HCEC 1CT (cell line): ENCODE measurements around the gene KLF13.

ENCODE experiments used
- DNase-seq: peaks from one replicate; pipeline ENCODE4 v3.0.0-alpha.2; 2017

The KLF13 gene

DNA sequence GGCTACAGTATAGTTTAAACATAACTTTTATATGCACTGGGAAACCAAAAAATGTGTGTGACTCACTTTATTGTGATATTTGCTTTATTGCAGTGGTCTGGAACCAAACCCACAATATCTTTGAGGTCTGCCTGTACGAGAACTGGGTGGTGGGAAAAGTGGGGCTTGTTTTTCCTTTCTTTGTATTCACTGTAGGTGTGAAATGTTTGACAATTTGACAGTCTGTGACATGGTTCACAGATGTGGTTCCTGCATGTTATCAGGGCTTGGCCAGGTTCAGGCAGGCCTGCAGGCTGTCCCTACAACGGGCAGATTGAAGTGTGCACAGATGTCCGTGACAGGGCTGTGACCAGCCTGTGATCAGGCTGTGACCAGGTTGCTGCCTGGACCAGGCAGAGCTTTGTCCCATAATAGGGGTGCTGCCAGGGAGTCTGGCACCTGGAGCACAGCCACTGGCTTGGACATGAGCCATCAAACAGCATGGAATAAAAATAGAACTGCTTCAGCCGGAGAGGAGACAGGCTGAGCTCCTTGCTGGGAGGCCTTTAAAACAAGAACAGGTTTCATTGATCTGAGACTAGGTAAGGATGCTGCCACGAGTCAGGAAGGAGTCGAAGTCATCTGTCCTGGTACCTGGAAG, 61.0 kb downstream of the KLF13 start:
- DNase-seq = no peak

DNA sequence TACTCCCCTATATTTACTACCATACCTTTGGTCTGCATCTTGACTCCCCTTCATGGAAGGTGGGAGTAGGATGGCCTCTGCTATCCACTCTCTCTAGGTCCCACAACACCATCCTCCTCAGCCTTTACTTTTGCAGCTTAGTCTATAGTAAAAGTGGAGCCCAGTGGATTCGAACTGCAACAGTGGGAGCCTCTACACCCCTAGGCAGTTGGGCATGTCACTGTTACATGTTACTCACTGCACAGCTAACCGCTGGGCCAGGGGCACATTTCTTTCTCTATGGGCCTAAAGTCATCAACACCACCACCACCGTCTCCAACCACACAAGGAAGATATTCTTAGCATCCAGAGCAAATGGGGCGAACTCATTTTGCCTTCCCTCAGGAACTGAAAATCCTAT, 62.9 kb downstream of the KLF13 start:
- no peak for DNase-seq

DNA sequence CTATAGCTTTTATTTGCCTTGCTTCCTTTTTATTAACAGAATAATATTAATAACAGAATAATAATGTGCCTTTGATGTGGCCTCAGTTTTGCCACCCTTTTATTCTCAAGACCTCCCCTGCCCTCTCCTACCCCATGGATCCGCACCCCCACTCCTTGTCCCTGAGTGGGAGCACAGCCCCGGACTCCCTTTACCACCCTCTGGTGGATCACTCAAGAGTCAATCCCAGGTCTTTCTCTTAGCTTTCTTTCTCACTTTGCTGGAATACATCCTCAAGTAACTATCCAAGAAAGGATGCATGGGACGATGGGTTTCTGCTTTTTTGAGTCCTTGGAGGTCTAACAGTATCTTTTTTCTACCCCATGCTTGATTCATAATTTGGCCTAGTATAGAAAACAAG, 63.4 kb downstream of the KLF13 start:
- DNase-seq = no peak

DNA sequence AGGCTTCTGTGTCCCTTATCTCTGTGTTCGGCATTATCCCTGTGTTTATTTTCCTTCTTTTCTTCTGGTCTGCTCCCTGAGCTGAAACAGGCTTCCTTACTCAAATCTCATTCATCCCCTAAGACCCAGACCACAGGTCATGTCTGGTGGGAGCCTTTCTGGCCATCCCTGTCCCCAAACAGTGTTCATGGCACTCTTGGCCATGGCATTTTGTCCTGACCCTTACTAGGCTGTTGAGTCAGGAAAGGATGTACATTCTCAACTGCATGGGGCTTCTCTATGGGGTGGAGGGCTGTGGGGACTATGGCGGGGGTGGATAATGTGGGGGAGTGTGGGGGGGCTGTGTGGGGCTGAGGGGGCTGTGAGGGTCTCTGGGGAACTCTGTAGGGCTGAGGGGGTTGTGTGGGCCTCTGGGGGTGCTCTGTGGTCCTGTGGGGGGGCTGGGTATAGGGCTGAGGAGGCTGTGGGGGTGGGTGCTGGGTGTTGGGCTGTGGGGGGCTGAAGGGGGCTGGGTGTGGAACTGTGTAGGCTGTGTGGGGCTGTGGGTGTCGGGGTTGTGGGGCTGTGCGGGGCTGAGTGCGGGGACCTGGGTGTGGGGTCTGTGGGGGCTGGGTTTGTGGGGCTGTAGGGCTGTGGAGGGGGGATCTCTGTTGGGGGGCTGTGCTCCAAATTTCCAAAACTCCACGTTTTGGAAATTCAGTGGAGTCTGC, 64.3 kb downstream of the KLF13 start:
- DNase-seq = no peak

GRCh38 chr15:31391687-31392671, 65.3 kb downstream of the KLF13 start:
- peak; percentile 58 for DNase-seq

DNA sequence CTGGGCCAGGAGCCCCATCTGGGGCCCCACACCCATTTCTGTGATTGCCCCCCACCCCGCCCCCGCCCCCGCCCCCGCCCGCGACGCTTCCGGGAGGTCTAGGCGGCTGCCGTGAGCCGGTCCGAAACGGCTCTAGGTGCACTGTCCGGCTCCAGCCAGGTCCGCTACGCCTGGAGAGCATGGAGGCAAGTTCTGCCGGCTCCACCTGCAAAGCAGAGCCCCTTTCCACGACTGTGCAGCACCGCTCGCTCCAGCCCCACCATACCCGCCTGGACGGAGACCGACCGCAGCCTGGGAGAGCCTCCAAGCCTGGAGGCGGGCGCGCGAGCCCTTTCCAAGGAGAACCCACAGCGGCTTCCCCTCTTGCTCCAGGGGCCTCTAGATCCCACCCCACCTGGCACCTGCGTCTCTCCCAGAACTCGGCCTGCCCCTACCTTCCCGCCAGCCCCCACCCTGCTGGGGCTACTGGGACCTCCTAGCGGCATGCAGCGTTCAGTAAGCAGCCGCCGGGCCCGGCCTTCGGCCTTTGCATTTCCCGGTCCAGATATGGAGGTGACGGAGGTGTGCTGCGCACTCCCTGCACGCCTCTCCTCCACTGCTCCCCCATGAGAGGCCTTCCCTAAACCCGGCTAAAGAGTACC, 66.2 kb downstream of the KLF13 start:
- DNase-seq = no peak

- DNase-seq = no peak
These were observed 66.9 kb downstream of the KLF13 start for GRCh38 chr15:31393444-31394091.

DNA sequence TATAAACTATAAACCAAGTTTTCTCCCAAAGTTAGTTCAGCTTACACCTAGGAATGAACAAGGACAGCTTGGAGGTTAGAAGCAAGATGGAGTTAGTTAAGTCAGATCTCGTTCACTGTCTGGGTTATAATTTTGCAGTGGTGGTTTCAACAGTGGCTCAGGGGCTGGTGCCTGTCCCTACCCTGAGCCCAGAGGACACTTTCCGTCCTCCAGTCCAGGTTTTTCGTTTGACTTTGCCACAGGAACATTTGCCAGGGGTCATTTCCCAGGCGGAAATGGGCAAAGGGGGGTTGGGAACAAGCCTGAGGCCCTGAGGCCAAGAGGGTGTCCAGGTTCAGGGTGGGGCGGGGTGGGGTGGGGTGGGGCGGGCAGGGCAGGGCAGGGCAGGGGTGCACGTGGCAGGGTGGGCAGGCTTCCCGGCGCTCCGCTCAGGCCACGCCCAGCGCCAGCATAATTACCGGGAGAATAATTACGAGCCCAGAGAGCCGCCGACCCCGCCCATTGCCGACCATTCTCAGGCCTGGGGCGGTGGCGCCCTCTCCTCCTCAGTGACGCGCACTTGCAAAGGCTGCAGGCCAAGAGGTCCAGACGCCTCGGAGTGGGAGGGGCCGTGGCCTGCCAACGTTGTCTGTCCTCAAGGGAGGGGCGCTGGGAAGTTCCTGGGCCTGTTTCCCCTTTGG, 70.4 kb downstream of the KLF13 start:
- DNase-seq = peak; percentile 70

DNA sequence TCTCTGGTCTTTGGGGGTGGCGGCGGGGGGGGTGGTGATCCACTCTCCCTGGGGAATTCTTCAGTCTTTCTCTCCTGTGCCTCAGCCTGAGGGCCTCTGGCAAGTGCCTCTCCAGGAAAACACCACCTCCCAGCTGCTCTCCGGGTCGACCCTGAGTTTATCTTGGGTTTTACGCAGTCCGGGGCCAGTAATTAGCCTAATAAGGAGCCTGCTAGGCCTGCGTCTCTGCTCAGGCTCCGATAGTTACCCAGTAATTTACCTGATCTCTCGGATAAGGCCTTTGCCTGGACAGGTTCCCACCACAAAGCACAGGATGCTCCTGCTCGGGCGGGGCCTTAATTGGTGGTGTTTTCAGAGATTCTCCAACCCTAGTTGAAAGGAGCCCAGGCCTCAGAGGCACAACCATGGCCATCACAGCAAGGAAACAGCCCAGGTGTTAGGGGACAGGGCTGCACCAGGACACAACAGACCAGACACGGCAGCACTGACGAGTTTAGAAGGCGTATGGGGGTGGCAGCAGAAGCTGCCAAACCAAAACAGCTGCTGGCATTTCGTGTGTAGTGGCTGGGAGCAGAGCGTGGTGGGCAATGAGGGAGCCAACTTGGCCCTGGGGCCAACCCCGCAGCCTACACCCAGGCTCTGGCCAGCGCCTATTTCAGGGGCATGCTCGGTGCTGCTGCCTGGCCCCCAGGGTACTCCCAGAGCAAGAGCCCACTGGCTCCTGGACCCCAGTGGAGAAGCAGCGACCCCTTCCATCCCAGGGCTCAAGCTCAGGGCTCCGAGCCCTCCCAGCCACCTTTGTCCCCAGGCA, 71.4 kb downstream of the KLF13 start:
- no peak for DNase-seq

DNA sequence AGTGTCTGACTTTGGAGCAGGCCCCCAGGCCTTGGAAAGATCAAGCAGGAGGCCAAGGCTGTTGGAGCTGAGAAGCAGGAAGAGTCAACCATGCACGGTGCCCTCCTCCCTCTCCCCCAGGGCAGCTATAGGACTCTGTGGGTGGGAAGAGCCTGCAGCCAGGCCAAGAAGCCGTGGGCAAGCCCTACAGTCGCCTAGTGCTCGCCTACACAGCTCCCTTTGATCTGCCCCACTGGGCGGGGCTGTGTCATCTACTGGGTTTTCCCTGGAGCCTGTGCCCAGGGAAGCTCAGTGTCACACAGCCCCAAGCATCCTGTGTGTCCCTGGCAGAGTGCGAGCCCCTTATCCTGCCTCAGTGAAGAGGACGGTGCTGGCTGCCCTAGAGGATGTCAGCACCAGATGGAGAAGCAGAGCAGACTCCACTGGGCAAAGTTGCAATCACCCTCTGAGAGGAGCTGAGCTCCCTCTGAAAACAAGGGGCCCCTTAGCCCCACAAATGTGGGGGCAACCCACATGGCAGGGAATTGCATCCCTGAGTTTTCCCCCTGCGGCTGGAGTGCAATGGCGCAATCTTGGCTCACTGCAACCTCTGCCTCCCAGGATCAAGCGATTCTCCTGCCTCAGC, 72.2 kb downstream of the KLF13 start:
- DNase-seq = no peak

GRCh38 chr15:31399544-31400171, 73.0 kb downstream of the KLF13 start:
- DNase-seq = no peak

- DNase-seq = no peak
These were observed 73.7 kb downstream of the KLF13 start for GRCh38 chr15:31400222-31400927.

DNA sequence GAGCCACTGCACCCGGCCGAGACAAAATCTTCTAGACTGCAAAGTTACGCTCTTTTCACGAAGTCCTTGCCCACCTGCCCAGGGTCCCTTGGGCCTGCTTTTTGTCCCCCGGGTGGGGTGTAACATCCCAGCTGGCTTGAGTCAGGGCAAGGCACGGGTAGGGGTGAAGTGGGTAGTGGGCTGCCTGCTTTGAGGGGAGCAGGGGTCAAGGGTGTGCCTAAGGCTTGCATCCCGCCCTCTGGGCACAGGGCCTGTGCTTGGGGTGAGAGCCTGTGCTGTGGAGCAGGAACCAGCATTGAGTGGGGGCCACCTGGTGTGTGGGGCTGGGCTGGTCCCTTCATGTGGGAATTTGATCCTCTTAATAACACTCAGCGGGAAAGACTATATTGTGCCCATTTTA, 74.6 kb downstream of the KLF13 start:
- no peak for DNase-seq

DNA sequence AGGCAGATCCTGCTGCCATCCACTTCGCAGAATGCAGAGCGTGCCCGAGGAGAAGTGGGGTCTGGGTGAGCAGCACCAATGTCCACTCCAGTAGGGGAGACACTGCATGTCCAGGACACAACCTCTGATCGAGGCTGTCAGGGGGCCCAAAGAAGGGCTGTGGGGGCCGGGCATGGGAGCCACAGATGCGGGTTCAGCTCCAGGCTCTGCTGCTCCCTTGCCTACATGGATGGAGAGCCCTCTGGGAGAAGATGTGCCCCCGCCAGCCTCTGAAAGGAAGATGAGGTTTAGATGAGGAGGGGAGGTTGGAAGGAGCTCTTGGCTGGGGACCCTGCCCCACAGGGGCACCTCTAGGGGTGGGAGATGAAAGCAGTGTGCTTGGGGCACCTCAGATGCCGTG, 75.4 kb downstream of the KLF13 start:
- no peak for DNase-seq

DNA sequence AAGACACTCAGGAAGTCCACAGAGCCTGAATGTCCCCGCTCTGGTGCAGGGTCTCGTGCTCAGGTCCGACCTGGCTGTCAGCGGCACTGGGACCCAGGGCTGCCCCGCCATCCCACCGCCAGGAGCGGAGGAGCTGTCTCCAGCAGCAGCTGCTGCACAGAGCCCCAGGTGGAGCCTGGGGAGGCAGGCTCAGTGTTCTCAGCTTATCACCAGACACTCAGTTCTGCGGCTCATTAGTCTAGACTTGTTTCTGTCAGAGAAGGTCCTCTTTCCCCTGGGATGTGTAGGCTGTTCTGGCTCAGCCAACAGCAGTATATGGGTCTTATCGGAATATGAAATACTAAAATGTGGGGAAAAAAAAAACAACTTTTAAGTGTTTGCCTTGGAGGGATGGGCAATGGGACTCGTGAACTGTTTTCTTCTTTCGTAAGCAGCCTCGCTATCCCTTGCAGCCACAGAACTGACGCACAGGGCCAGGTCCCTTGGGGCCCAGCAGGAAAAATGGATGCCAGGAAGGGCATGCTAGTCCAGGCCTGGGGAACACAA, 75.9 kb downstream of the KLF13 start:
- DNase-seq = no peak

- DNase-seq = no peak
These were observed 76.5 kb downstream of the KLF13 start for GRCh38 chr15:31403096-31403495.

DNA sequence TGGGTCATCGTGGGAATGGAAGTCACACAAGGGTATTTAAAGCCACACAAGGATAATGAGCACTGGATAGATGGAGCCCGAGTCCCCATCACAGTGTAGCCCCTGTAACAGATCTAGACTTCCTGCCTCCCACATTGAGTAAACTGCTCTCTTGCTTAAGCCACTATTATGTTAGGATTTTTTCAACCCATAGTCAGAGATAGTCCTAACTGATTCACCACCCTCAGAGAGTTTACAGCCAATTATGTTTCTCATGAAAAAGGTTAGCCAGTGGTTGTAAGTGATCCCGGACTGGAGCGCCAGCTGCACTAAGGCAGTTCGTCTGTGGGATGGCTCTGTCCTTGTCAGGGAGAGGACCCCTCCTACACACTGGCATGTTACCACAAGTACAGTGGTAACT, 77.0 kb downstream of the KLF13 start:
- peak; percentile 17 for DNase-seq

DNA sequence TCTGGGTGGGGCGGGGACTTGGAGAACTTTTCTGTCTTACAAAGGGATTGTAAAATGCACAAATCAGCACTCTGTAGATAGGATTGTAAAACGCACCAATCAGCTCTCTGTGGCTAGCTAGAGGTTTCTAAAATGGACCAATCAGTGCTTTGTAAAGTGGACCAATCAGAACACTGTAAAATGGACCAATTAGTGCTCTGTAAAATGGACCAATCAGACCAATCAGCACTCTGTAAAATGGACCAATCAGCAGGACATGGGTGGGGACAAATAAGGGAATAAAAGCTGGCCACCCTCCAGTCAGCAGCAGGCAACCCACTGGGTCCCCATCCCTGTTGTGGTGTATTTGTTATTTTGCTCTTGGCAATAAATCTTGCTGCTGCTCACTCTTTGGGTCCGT, 77.7 kb downstream of the KLF13 start:
- DNase-seq = no peak
